ENCODE data around the gene DCST2.
"Not testable (repeated sequence)": the region's sequence is repeated elsewhere in the genome, so short reads cannot be mapped to it uniquely, and the experiment has no call there.

Gene DCST2

DNA sequence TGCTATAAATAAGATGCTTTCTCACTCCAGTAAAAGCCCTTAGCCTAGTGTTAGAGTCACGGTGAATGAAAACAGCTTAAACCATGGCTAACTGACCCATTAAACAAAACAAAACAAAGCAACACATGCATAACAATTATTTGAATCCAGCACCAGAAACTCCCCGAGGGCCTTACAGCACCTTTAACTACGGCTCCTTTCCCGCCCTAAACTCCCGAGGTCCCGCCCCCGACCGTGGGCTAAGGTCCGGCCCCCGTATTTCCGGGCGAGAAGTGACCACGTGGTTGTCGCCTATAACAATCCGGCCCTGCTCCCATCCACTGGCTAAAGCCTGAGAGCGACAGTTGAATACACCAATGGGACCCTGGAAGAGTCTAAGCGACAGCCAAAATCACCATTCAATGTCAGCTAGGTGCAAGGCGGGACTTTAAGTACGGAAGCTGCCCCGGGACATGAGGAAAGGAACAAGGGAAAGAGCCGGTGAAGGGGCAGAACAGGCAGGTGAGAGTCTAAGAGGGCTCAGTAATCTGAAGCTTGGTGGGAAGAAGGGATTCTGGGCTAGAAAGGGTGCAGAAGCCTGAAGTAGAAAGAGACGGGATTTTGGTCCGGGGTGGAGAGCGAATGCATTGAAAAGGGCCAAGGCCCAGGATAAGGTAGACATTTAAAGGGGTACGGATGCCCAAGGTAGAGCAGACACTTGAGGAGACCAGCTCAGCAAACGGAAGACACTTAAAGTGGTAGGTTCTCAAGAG is 50.5 kb downstream of the DCST2 start, which contains the start of gene FLAD1:
Gene FLAD1 (plus strand): TSS at position 448 of the 752 bp plus-strand sequence. CDS start 351 bp downstream, outside the sequence.
- TF ChIP-seq, protein P1, sequence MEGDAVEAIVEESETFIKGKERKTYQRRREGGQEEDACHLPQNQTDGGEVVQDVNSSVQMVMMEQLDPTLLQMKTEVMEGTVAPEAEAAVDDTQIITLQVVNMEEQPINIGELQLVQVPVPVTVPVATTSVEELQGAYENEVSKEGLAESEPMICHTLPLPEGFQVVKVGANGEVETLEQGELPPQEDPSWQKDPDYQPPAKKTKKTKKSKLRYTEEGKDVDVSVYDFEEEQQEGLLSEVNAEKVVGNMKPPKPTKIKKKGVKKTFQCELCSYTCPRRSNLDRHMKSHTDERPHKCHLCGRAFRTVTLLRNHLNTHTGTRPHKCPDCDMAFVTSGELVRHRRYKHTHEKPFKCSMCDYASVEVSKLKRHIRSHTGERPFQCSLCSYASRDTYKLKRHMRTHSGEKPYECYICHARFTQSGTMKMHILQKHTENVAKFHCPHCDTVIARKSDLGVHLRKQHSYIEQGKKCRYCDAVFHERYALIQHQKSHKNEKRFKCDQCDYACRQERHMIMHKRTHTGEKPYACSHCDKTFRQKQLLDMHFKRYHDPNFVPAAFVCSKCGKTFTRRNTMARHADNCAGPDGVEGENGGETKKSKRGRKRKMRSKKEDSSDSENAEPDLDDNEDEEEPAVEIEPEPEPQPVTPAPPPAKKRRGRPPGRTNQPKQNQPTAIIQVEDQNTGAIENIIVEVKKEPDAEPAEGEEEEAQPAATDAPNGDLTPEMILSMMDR (IDR thresholded peaks at IDR 0.05; ENCODE audit: low read depth, low read length), result no peak
- DNase-seq (ENCODE audit: extremely low read depth, low read depth), result peak; percentile 99

DNA sequence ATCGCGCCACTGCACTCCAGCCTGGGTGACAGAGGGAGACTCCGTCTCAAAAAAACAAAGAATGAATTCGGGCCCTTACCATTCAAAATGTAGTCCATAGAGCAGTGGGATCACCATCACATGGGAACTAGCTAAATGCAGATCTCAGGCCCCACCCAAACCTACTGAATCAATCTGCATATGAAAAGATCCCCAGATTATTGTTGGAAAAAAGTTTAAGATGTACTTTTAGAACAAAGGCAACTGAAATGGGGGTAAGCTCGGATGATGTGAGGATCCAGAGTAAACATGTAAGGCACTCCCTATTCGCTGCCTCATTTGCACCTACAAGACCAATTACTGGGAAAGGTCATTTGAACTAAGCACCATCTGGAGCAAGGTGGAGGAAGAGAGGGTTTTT is 51.2 kb downstream of the DCST2 start:
- TF ChIP-seq, protein P1 (IDR thresholded peaks at IDR 0.05; ENCODE audit: low read depth, low read length), result no peak
- DNase-seq (ENCODE audit: extremely low read depth, low read depth), result no peak

- TF ChIP-seq, protein P1 (IDR thresholded peaks at IDR 0.05; ENCODE audit: low read depth, low read length), result no peak
Observed at GRCh38 chr1:154978360-154978759, 55.2 kb downstream of the DCST2 start.

GRCh38 chr1:154977762-154978161 is 55.8 kb downstream of the DCST2 start:
- DNase-seq (ENCODE audit: extremely low read depth, low read depth), result not testable (repeated sequence)

More at GRCh38 chr1:154978360-154978759, 55.2 kb downstream of the DCST2 start:
- DNase-seq (ENCODE audit: extremely low read depth, low read depth), result no peak

GRCh38 chr1:154975409-154976059 is 58.0 kb downstream of the DCST2 start:
- DNase-seq (ENCODE audit: extremely low read depth, low read depth), result no peak
- TF ChIP-seq, protein P1 (IDR thresholded peaks at IDR 0.05; ENCODE audit: low read depth, low read length), result no peak

- TF ChIP-seq, protein P1 (IDR thresholded peaks at IDR 0.05; ENCODE audit: low read depth, low read length), result no peak
- peak; percentile 90 for DNase-seq (ENCODE audit: extremely low read depth, low read depth)
Observed at GRCh38 chr1:154974808-154975408, 58.7 kb downstream of the DCST2 start.

- TF ChIP-seq, protein P1 (IDR thresholded peaks at IDR 0.05; ENCODE audit: low read depth, low read length), result no peak
- peak; percentile 100 for DNase-seq (ENCODE audit: extremely low read depth, low read depth)
Observed at GRCh38 chr1:154974102-154974807, 59.3 kb downstream of the DCST2 start, which contains the start of gene CKS1B. TSS of gene CKS1B (plus strand) at chr1:154974681. CDS start at chr1:154974746, 65 bp downstream.
